Keratinocyte (primary cell): Measurements from ENCODE around the gene WDR82.

Experiments
- CTCF ChIP-seq, 3 experiments: IDR thresholded peaks in 1 of 3; conservative IDR thresholded peaks in 1 of 3; optimal IDR thresholded peaks in 1 of 3; 2 replicates in 2 of 3; 3 replicates in 1 of 3; pipeline versions ENCODE3 to v1.5.1; 2011; ENCODE audit warnings: low read length in 3 of 3, mild to moderate bottlenecking in 3 of 3, moderate library complexity in 2 of 3, control low read depth in 1 of 3, inconsistent platforms in 1 of 3; ENCODE audit not compliant: insufficient read depth in 2 of 3; ENCODE audit errors: extremely low read depth in 1 of 3
- EZH2 ChIP-seq: IDR thresholded peaks from one replicate; pipeline ENCODE4 v1.6.1; 2012; ENCODE audit warnings: inconsistent platforms, mild to moderate bottlenecking, low read length, moderate library complexity

- TF ChIP-seq CTCF (optimal IDR thresholded peaks at IDR 0.05 in 1 of 3, IDR thresholded peaks at IDR 0.05 in 1 of 3, conservative IDR thresholded peaks at IDR 0.05 in 1 of 3; ENCODE audit: extremely low read depth in 1 of 3, insufficient read depth in 2 of 3, low read length in 3 of 3): no peak
- no peak for TF ChIP-seq EZH2
These were observed 27.5 kb upstream of the WDR82 start for GRCh38 chr3:52305926-52306325.
